HepG2 (cell line): ENCODE data around the gene MARF1. TPM values are rescaled to one million over a fixed set of nuclear protein-coding genes. Genes with fewer than 3 reads are reported as not detected.

ENCODE experiments used
- AHR ChIP-seq: IDR thresholded peaks from 2 replicates; pipeline ENCODE4 v1.6.1; 2018; ENCODE audit warnings: missing genetic modification reagents, missing compliant biosample characterization
- CC2D1A ChIP-seq: sonication (generic); formaldehyde crosslinking; IDR thresholded peaks from 2 replicates; pipeline ENCODE4 v1.8.1; 2023; ENCODE audit warnings: mild to moderate bottlenecking, missing genetic modification reagents
- CEBPG ChIP-seq: IDR thresholded peaks from 2 replicates; pipeline ENCODE4 v1.6.1; 2016
- EZH2 ChIP-seq: conservative IDR thresholded peaks from 2 replicates; pipeline ENCODE4 v1.6.1; 2012; ENCODE audit warnings: mild to moderate bottlenecking, low read depth, low read length, moderate library complexity
- PHF21A ChIP-seq: sonication (generic); formaldehyde crosslinking; IDR thresholded peaks from 2 replicates; pipeline ENCODE4 v1.5.0; 2020; ENCODE audit warnings: mild to moderate bottlenecking, missing genetic modification reagents
- RXRA ChIP-seq: sonication (generic); formaldehyde crosslinking; IDR thresholded peaks from 2 replicates; pipeline ENCODE4 v1.5.1; 2020; ENCODE audit warnings: missing genetic modification reagents
- SIN3A ChIP-seq: IDR thresholded peaks from 2 replicates; pipeline ENCODE4 v1.6.1; 2011; ENCODE audit warnings: low read depth, mild to moderate bottlenecking, control low read depth, low read length, borderline replicate concordance
- SOX6 ChIP-seq, 2 experiments: fragments of 450-650 bp in 1 of 2; sonication (generic) in 1 of 2; formaldehyde crosslinking in 1 of 2; IDR thresholded peaks; 2 replicates each; pipeline versions ENCODE4 v1.4.0 to v1.6.1; 2017 to 2020; ENCODE audit warnings: antibody characterized with exemption in 1 of 2, mild to moderate bottlenecking in 1 of 2, missing genetic modification reagents in 1 of 2
- SP5 ChIP-seq: IDR thresholded peaks from 2 replicates; pipeline ENCODE4 v1.6.1; 2016; ENCODE audit warnings: low read depth, borderline replicate concordance
- ZBTB37 ChIP-seq: sonication (generic); formaldehyde crosslinking; IDR thresholded peaks from 2 replicates; pipeline ENCODE4 v1.4.0; 2020; ENCODE audit warnings: mild to moderate bottlenecking, missing genetic modification reagents
- ZBTB42 ChIP-seq: sonication (generic); formaldehyde crosslinking; IDR thresholded peaks from 2 replicates; pipeline ENCODE4 v1.5.0; 2020; ENCODE audit warnings: mild to moderate bottlenecking, missing genetic modification reagents
- ZKSCAN1 ChIP-seq: fragments of 150-350 bp; IDR thresholded peaks from 2 replicates; pipeline ENCODE4 v1.6.1; 2014; ENCODE audit warnings: low read length
- ZNF468 ChIP-seq: sonication (generic); formaldehyde crosslinking; IDR thresholded peaks from 2 replicates; pipeline ENCODE4 v1.8.0; 2022; ENCODE audit warnings: mild to moderate bottlenecking, moderate library complexity, missing genetic modification reagents
- ZNF788 ChIP-seq: sonication (generic); formaldehyde crosslinking; IDR thresholded peaks from 2 replicates; pipeline ENCODE4 v1.5.0; 2020; ENCODE audit warnings: mild to moderate bottlenecking, missing genetic modification reagents, borderline replicate concordance
- ZNF816 ChIP-seq: sonication (generic); formaldehyde crosslinking; IDR thresholded peaks from 2 replicates; pipeline ENCODE4 v1.8.0; 2022; ENCODE audit warnings: missing genetic modification reagents, mild to moderate bottlenecking, borderline replicate concordance
- polyA plus RNA-seq, 8 experiments: library from polyadenylated mRNA; depleted of rRNA in 3 of 8; stranded (reverse) in 7 of 8; unstranded in 1 of 8; fragments of >200 nt; fragmentation: Illumina TruSeq in 4 of 8; extraction: Trizol in 4 of 8; gene quantifications; 2 replicates each; pipeline versions ENCODE4 v1.2.1 to v1.2.3, GENCODE V29; 2011 to 2016; ENCODE audit warnings: low read depth in 4 of 8, missing spikeins in 1 of 8, mixed read lengths in 1 of 8; ENCODE audit not compliant: insufficient read depth in 1 of 8
- total RNA-seq, 5 experiments: library from RNA; depleted of rRNA; stranded (reverse); fragments of >200 nt; fragmentation: Illumina TruSeq; extraction: Trizol; gene quantifications; 2 replicates each; pipeline ENCODE4 v1.2.3, GENCODE V29; 2016; ENCODE audit warnings: low read depth in 1 of 5
- TF ChIP-seq, protein P1 (sequence below): IDR thresholded peaks from 2 replicates; pipeline ENCODE4 v1.6.1; 2016; ENCODE audit warnings: mild to moderate bottlenecking
- TF ChIP-seq, protein P2 (sequence below): IDR thresholded peaks from 2 replicates; pipeline ENCODE4 v1.6.1; 2018; ENCODE audit warnings: missing genetic modification reagents
- TF ChIP-seq, protein P3 (sequence below): sonication (generic); formaldehyde crosslinking; IDR thresholded peaks from 2 replicates; pipeline ENCODE4 v1.4.0; 2020; ENCODE audit warnings: mild to moderate bottlenecking, missing genetic modification reagents
- TF ChIP-seq, protein P4 (sequence below): IDR thresholded peaks from 2 replicates; pipeline ENCODE4 v1.6.1; 2016; ENCODE audit warnings: low read depth, control low read depth

Gene MARF1
- total and polyA plus RNA-seq, 2 of the 13 experiments (the other 11 are each of a cell fraction or from before 2014, with no cell fraction given): 8.7 to 20.7 TPM

DNA sequence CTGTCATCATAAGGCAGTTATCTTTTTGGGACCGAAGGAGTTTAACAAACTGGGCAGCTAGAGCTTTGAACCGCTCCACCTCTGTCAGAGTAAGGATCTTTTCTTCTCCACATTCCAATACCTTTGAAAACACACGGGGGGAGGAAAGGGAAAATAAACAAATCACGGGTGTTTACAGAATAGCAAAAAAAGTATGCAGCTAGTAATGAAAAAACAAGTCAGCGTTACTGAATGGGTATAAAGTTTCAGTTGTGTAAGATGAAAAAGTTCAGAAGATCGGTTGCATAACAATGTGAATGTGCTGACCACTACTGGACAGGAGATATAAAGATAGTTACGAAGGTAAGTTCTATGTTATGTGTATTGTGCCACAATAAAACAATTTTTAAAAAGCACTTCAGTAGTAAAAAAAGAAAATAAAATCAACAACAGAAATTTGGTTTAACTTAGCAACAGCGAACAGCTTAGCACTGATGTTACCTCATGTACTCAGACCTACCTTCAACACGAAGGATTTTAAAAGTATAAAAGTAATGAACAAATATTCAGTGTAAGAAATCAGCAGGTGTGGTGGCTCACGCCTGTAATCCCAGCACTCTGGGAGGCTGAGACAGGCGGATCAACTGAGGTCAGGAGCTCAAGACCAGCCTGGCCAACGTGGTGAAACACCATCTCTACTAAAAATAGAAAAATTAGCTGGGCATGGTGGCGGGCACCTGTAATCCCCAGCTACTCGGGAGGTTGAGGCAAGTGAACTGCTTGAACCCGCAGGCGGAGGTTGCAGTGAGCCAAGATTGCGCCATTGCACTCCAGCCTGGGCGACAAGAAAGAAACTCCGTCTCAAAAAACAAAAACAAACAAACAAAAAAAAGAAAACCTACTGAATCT is 34.3 kb downstream of the MARF1 start (continued):
- TF ChIP-seq SIN3A: no peak
- TF ChIP-seq ZBTB37 (CRISPR knock-in tag): no peak
- TF ChIP-seq, protein P1, sequence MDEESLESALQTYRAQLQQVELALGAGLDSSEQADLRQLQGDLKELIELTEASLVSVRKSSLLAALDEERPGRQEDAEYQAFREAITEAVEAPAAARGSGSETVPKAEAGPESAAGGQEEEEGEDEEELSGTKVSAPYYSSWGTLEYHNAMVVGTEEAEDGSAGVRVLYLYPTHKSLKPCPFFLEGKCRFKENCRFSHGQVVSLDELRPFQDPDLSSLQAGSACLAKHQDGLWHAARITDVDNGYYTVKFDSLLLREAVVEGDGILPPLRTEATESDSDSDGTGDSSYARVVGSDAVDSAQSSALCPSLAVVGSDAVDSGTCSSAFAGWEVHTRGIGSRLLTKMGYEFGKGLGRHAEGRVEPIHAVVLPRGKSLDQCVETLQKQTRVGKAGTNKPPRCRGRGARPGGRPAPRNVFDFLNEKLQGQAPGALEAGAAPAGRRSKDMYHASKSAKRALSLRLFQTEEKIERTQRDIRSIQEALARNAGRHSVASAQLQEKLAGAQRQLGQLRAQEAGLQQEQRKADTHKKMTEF (CRISPR knock-in tag): peak; percentile 95
- peak; percentile 98 for TF ChIP-seq ZNF816 (CRISPR knock-in tag)
- no peak for TF ChIP-seq RXRA (CRISPR knock-in tag)
- TF ChIP-seq ZNF468 (CRISPR knock-in tag): no peak
- TF ChIP-seq, protein P2, sequence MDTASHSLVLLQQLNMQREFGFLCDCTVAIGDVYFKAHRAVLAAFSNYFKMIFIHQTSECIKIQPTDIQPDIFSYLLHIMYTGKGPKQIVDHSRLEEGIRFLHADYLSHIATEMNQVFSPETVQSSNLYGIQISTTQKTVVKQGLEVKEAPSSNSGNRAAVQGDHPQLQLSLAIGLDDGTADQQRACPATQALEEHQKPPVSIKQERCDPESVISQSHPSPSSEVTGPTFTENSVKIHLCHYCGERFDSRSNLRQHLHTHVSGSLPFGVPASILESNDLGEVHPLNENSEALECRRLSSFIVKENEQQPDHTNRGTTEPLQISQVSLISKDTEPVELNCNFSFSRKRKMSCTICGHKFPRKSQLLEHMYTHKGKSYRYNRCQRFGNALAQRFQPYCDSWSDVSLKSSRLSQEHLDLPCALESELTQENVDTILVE (CRISPR knock-in tag): peak; percentile 82; the same call in 1 of the 2 replicates
- peak; percentile 95 for TF ChIP-seq PHF21A
- TF ChIP-seq ZNF788: no peak
- no peak for TF ChIP-seq ZKSCAN1
- TF ChIP-seq ZBTB42 (CRISPR knock-in tag): no peak
- no peak for TF ChIP-seq SOX6 (IDR thresholded peaks at IDR 0.05)
- peak; percentile 93 for TF ChIP-seq SOX6 (CRISPR knock-in tag; IDR thresholded peaks at IDR 0.05)
- no peak for TF ChIP-seq EZH2
- TF ChIP-seq, protein P3, sequence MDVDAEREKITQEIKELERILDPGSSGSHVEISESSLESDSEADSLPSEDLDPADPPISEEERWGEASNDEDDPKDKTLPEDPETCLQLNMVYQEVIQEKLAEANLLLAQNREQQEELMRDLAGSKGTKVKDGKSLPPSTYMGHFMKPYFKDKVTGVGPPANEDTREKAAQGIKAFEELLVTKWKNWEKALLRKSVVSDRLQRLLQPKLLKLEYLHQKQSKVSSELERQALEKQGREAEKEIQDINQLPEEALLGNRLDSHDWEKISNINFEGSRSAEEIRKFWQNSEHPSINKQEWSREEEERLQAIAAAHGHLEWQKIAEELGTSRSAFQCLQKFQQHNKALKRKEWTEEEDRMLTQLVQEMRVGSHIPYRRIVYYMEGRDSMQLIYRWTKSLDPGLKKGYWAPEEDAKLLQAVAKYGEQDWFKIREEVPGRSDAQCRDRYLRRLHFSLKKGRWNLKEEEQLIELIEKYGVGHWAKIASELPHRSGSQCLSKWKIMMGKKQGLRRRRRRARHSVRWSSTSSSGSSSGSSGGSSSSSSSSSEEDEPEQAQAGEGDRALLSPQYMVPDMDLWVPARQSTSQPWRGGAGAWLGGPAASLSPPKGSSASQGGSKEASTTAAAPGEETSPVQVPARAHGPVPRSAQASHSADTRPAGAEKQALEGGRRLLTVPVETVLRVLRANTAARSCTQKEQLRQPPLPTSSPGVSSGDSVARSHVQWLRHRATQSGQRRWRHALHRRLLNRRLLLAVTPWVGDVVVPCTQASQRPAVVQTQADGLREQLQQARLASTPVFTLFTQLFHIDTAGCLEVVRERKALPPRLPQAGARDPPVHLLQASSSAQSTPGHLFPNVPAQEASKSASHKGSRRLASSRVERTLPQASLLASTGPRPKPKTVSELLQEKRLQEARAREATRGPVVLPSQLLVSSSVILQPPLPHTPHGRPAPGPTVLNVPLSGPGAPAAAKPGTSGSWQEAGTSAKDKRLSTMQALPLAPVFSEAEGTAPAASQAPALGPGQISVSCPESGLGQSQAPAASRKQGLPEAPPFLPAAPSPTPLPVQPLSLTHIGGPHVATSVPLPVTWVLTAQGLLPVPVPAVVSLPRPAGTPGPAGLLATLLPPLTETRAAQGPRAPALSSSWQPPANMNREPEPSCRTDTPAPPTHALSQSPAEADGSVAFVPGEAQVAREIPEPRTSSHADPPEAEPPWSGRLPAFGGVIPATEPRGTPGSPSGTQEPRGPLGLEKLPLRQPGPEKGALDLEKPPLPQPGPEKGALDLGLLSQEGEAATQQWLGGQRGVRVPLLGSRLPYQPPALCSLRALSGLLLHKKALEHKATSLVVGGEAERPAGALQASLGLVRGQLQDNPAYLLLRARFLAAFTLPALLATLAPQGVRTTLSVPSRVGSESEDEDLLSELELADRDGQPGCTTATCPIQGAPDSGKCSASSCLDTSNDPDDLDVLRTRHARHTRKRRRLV: no peak; the same call in 1 of the 2 replicates
- peak; percentile 98 for TF ChIP-seq CEBPG (CRISPR knock-in tag)
- TF ChIP-seq, protein P4, sequence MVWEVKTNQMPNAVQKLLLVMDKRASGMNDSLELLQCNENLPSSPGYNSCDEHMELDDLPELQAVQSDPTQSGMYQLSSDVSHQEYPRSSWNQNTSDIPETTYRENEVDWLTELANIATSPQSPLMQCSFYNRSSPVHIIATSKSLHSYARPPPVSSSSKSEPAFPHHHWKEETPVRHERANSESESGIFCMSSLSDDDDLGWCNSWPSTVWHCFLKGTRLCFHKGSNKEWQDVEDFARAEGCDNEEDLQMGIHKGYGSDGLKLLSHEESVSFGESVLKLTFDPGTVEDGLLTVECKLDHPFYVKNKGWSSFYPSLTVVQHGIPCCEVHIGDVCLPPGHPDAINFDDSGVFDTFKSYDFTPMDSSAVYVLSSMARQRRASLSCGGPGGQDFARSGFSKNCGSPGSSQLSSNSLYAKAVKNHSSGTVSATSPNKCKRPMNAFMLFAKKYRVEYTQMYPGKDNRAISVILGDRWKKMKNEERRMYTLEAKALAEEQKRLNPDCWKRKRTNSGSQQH: peak; percentile 71; the same call in 1 of the 2 replicates
- no peak for TF ChIP-seq AHR (CRISPR knock-in tag)
- TF ChIP-seq CC2D1A (CRISPR knock-in tag): 0 out of 2 replicates have a peak, but pooled peaks have one; percentile 21
- peak; percentile 52; the same call in 1 of the 2 replicates for TF ChIP-seq SP5 (CRISPR knock-in tag)
